ENCODE data around the gene USP33. TPM values are rescaled to one million over a fixed set of nuclear protein-coding genes. Genes with fewer than 3 reads are reported as not detected.

USP33 gene
- polyA plus RNA-seq, 2 of the 4 experiments (the other 2 are of a cell fraction), result 22.9 to 49.5 TPM

DNA sequence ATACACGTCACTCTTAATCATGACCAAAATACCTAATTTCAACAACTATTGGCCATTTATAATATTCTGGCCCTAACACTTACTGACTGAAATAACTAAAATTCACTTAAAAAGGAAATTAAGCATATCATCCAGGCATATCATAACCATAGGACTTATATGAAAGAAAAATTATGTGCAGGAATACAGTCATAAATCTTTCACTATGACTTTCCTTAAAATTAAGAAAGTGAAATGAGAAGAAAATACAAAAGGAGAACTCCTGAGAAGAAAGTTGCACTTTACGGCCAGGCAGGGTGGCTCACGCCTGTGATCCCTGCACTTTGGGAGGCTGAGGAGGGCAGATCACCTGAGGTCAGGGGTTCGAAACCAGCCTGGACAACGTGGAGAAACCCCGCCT is 86.6 kb downstream of the USP33 start (continued):
- TF ChIP-seq TFCP2L1 (CRISPR knock-in tag; IDR thresholded peaks at IDR 0.05) (no peak), RARB (CRISPR knock-in tag; IDR thresholded peaks at IDR 0.05) (no peak)

DNA sequence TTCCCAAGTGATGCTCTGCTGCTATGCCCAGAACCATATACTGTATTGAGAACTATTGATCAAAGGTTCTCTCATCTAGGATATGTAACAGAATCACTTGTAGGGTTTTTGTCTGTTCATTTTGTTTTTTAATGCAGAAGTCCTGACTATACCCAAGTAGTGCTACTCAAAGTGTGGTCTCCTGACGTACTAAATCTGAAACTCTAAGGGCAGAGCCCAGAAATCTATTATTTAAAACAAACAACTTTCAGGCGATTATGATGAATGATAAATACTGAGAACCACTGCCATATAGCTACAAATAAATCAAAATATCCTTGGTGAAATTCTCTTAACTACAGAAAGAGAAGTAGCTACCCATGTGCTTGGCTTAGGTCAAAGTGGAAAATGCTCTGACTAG is 87.3 kb downstream of the USP33 start:
- FAIRE-seq (no peak), ATAC-seq (no peak), DNase-seq (ENCODE audit: low read depth in 1 of 2, low spot score in 1 of 2) (no peak)
- ChIA-PET CTCF (no interaction called here), POLR2A (no interaction called here)
- peak overlapping the region; percentile 7; the same call in 1 of the 3 replicates for H3K4me2 ChIP-seq
- 0 out of 6 replicates have a peak overlapping the region, but pooled peaks of 1 of the 2 experiments have one; percentile 37 for H3K27ac ChIP-seq
- H3K4me1 ChIP-seq, result peaks cover 52% of the 10 kb centered on the region
- no peaks in the 10 kb centered on the region for H3K9me3 ChIP-seq
- TF ChIP-seq RARB (CRISPR knock-in tag; IDR thresholded peaks at IDR 0.05), result no peak
- no peak for TF ChIP-seq ZSCAN20 (CRISPR knock-in tag; IDR thresholded peaks at IDR 0.05)
- no peak for TF ChIP-seq HOXA7 (CRISPR knock-in tag; IDR thresholded peaks at IDR 0.05)
- TF ChIP-seq ZNF302 (CRISPR knock-in tag; IDR thresholded peaks at IDR 0.05), result no peak
- no peak for TF ChIP-seq JUN (IDR thresholded peaks at IDR 0.05)
- no peak for TF ChIP-seq HOXB5 (CRISPR knock-in tag; IDR thresholded peaks at IDR 0.05)
- TF ChIP-seq, protein P1, sequence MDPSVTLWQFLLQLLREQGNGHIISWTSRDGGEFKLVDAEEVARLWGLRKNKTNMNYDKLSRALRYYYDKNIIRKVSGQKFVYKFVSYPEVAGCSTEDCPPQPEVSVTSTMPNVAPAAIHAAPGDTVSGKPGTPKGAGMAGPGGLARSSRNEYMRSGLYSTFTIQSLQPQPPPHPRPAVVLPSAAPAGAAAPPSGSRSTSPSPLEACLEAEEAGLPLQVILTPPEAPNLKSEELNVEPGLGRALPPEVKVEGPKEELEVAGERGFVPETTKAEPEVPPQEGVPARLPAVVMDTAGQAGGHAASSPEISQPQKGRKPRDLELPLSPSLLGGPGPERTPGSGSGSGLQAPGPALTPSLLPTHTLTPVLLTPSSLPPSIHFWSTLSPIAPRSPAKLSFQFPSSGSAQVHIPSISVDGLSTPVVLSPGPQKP (IDR thresholded peaks at IDR 0.05; ENCODE audit: low read depth, low read length), result no peak
- no peak for TF ChIP-seq EP300 (IDR thresholded peaks at IDR 0.05)
- no peak for TF ChIP-seq RAD21 (conservative IDR thresholded peaks at IDR 0.05 in 1 of 2, IDR thresholded peaks at IDR 0.05 in 1 of 2)
- TF ChIP-seq, protein P2, sequence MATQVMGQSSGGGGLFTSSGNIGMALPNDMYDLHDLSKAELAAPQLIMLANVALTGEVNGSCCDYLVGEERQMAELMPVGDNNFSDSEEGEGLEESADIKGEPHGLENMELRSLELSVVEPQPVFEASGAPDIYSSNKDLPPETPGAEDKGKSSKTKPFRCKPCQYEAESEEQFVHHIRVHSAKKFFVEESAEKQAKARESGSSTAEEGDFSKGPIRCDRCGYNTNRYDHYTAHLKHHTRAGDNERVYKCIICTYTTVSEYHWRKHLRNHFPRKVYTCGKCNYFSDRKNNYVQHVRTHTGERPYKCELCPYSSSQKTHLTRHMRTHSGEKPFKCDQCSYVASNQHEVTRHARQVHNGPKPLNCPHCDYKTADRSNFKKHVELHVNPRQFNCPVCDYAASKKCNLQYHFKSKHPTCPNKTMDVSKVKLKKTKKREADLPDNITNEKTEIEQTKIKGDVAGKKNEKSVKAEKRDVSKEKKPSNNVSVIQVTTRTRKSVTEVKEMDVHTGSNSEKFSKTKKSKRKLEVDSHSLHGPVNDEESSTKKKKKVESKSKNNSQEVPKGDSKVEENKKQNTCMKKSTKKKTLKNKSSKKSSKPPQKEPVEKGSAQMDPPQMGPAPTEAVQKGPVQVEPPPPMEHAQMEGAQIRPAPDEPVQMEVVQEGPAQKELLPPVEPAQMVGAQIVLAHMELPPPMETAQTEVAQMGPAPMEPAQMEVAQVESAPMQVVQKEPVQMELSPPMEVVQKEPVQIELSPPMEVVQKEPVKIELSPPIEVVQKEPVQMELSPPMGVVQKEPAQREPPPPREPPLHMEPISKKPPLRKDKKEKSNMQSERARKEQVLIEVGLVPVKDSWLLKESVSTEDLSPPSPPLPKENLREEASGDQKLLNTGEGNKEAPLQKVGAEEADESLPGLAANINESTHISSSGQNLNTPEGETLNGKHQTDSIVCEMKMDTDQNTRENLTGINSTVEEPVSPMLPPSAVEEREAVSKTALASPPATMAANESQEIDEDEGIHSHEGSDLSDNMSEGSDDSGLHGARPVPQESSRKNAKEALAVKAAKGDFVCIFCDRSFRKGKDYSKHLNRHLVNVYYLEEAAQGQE (IDR thresholded peaks at IDR 0.05), result no peak
- TF ChIP-seq NPAS2 (CRISPR knock-in tag; IDR thresholded peaks at IDR 0.05; ENCODE audit: borderline replicate concordance), result no peak
- TF ChIP-seq, protein P3, sequence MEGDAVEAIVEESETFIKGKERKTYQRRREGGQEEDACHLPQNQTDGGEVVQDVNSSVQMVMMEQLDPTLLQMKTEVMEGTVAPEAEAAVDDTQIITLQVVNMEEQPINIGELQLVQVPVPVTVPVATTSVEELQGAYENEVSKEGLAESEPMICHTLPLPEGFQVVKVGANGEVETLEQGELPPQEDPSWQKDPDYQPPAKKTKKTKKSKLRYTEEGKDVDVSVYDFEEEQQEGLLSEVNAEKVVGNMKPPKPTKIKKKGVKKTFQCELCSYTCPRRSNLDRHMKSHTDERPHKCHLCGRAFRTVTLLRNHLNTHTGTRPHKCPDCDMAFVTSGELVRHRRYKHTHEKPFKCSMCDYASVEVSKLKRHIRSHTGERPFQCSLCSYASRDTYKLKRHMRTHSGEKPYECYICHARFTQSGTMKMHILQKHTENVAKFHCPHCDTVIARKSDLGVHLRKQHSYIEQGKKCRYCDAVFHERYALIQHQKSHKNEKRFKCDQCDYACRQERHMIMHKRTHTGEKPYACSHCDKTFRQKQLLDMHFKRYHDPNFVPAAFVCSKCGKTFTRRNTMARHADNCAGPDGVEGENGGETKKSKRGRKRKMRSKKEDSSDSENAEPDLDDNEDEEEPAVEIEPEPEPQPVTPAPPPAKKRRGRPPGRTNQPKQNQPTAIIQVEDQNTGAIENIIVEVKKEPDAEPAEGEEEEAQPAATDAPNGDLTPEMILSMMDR (IDR thresholded peaks at IDR 0.05), result no peak
- TF ChIP-seq, protein P4, sequence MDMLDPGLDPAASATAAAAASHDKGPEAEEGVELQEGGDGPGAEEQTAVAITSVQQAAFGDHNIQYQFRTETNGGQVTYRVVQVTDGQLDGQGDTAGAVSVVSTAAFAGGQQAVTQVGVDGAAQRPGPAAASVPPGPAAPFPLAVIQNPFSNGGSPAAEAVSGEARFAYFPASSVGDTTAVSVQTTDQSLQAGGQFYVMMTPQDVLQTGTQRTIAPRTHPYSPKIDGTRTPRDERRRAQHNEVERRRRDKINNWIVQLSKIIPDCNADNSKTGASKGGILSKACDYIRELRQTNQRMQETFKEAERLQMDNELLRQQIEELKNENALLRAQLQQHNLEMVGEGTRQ (IDR thresholded peaks at IDR 0.05), result no peak
- TF ChIP-seq, protein P5, sequence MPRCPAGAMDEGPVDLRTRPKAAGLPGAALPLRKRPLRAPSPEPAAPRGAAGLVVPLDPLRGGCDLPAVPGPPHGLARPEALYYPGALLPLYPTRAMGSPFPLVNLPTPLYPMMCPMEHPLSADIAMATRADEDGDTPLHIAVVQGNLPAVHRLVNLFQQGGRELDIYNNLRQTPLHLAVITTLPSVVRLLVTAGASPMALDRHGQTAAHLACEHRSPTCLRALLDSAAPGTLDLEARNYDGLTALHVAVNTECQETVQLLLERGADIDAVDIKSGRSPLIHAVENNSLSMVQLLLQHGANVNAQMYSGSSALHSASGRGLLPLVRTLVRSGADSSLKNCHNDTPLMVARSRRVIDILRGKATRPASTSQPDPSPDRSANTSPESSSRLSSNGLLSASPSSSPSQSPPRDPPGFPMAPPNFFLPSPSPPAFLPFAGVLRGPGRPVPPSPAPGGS (IDR thresholded peaks at IDR 0.05), result no peak
- TF ChIP-seq HEYL (CRISPR knock-in tag; IDR thresholded peaks at IDR 0.05), result no peak
- TF ChIP-seq MYC (IDR thresholded peaks at IDR 0.05; ENCODE audit: borderline replicate concordance, low read length), result no peak
- TF ChIP-seq RFX5 (IDR thresholded peaks at IDR 0.05), result no peak
- H3K4me3 ChIP-seq, result no peak overlapping the region
- WGBS (ENCODE audit: missing lambda C conversion rate), result 87% methylated on average over 2 of the region's 2 CpGs
